HPDE6-E6E7 (cell line): ENCODE data around the gene ITPR2.
"Not testable (repeated sequence)": the region's sequence is repeated elsewhere in the genome, so short reads cannot be mapped to it uniquely, and the experiment has no call there.

Source experiments
- DNase-seq: peaks from one replicate; pipeline ENCODE4 v3.0.0; 2011; ENCODE audit warnings: missing footprints; ENCODE audit errors: extremely low spot score

ITPR2 gene

DNA sequence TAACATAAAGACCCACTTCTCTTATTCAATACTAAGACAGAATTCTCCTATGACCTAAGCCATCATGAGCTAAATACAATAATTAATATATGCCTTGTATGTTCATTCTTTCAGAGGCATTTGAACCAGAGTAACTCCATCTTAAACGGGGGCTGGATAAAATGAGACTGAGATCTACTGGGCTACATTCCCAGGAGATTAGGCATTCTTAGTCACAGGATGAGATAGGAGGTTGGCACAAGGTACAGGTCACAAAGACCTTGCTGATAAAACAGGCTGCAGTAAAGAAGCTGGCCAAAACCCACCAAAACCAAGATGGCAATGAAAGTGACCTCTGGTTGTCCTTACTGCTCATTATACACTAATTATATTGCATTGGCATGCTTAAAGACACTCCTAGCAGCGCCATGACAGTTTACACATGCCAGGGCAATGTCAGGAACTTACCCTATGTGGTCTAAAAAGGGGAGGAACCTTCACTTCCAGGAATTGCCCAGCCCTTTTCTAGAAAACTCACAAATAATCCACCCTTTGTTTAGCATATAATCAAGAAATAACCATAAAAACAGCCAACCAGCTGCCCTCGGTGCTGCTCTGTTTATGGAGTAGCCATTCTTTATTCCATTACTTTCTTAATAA lies 376.9 kb downstream of the ITPR2 start:
- DNase-seq, result no peak

DNA sequence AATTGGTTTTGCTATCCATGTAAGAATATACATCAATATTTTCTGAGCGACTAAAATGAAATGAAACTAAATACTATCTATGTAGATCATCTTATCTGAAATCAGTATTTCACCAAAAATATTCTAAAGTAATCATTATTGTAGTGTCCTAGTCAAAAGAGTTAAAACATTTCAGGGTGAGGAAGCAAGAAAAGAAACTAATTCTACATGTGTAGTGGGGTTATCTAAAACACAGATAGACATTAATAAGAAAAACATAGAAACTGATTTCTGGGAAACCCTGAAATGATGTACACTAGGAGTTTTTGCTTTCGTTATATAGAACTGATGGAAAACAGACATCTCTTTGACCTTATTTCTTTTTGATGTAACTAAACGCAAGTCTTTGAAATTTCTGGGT lies 379.7 kb downstream of the ITPR2 start:
- DNase-seq, result no peak

DNA sequence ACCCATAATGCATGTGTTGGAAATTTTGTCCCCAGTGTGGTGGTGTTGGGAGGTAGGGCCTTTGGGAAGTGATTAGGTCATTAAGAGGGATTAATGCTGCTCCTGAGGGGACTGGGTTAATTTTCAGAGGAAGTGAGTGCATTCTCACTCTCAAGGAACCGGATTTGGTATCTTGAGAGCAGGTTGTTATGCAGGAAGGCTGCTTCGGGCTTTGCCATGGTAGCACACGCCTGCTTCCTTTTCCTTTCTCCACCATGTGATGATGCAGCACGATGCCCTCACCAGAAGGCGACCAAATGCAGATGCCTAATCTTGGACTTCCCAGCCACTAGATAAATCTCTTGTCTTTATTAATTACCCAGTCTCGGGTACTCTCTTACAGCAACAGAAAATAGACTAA lies 380.5 kb downstream of the ITPR2 start:
- DNase-seq, result no peak

DNA sequence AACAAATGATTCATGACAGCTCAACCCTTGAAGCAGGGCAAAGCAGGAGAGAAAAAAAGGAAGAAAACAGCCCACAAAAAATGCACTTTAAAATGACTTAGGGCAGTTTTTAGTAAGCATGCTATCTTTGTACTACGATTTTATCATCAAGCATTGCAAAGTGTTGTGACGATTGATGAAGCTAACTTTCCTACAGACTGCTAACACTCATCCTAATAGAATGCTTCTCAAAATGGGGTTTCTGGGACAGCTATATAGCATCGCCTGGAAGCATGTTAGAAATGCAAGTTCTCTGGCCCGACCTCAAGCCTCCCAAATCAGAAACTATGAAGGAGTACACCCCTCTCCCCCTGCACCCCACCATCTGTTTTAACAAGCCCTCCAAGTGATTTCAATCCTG lies 381.2 kb downstream of the ITPR2 start:
- no peak for DNase-seq

DNA sequence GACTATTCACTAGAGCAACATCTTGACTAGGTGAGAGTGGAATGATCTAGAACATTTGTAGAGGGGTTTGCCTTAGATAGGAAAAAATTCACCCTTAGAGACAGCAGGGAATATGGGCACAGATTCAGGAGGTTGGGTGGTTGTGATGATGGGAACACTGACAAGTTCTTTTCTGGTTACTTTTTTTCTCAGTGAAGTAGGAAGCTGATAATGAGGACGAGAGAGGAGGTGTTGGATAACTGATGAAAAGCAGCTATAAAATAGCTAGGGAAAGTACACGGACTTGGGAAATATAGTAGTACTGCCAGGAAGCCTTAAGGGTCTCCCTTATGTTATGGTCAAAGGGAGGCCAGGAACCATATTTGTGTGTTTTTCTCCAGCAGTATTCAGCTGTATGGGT lies 387.1 kb downstream of the ITPR2 start:
- no peak for DNase-seq

DNA sequence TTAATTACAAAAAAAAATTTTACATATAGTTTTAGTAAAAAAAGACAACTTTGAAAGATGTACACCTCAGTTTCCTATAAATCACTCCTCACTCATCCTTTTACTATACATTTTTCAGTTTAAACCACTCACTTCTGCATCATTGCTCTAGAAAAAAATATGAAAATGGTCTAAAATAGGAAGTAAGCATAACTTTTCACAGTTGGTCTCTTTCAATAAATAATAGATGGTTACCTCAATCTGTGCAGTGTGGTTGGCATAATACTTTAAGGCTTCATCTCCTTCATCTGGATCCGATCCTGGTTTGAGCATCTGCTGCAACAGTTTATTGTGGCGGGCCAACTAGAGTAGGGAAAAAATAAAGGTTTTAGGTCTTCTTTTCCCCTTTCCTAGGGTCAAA lies 389.7 kb downstream of the ITPR2 start:
- DNase-seq, result no peak

DNA sequence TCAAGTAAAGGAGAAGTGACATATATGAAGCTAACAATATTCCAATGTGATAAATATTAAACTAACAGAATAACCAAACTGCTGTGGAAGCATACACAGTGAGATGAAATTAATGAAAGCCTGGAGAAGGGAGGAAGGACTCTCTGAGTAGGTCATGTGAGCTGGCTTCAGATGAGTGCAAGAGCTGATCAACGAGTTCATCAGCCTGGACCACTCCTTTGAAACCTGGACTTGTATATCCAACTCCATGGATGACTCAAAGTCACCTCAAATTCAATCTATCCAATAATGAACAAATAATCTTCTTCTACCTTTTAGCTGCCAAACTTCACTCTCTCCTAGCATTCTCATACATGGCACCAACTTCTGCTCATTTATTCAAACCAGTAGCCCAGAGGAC lies 391.6 kb downstream of the ITPR2 start:
- DNase-seq, result no peak

DNA sequence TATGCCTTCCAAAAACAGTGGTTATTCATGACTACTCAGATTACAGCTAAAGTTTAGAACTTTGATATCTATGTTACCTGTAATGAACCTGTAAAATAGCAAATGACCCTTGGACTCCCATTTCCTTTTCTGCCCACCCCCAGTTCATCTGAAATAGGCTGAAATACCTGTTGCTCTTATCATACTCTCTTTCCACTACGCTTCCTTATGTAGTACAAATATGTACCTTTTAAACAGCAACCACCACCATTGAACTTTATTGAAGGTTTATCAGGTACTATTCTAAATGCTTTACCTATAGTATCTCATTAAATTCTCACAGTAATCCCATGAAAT lies 398.0 kb downstream of the ITPR2 start:
- DNase-seq, result no peak

DNA sequence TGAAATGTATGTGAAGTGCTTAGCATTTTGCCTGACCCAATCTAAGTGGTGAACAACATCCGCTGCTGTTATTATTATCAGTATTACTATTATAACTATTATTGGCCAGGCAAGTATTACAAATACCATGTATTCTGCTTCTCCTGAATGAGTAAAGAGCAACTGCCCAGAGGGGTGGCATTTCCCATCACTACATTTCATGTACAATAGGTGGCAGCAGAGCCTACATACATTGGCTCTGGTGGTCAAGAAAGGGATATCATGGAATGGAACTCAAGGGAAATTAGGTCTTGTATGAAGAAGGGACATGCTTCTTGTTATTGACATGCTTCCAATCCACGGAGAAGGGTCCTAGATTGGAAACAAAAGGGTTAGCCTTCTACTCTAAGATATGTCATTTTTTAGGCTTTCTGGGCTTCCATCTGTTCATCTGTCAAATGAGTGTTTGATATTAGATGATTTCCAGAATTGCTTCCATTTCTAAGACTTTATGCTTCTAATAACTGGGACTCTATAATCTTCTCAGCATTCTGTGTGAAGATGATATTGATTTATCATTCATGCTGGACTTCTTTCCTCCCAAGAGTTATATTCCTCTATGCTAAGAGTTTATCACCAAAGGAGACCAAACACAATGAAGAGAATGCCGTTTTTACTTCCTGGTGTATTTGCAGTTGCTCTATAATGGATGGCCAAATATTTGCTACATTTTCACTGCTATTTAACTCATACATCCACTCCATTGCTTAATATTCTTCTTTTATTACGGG lies 398.5 kb downstream of the ITPR2 start:
- DNase-seq, result peak; percentile 60

DNA sequence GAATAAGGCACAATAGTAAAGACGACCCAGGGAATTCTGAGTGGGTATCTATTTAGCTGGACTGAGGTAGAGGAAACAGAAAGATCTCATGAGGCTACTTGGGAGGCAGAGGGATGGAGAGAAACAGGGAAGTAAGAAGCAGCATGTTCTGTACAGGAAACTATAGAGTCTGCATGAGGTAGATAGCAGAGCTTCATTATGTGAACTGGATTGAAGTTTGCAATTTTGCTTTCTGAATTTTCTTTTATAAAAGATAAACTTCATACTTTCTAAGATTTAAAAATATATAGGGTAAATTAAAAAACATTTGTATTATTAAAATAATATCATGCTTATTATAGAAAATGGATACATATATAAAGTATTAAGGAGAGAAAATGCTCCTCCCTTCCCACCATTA lies 399.3 kb downstream of the ITPR2 start:
- not testable (repeated sequence) for DNase-seq

DNA sequence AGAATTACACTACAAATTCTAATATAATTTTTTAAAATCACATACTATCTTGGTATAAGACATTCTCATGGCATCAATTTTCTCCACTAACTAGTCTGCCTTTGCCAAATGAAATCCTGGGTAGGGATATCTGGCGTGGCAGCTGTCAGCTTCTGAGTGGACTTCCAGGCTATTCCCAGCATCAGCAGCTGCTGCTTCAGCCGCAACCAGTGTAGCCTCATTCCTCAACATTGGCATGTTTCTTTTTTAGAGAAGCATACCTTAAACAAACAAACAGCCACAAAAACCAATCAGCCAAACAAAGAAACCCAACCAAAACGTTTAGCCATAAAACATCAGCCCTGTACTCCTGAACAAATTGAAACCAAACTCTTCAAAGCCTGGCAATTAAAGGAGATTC lies 401.8 kb downstream of the ITPR2 start:
- DNase-seq, result no peak

DNA sequence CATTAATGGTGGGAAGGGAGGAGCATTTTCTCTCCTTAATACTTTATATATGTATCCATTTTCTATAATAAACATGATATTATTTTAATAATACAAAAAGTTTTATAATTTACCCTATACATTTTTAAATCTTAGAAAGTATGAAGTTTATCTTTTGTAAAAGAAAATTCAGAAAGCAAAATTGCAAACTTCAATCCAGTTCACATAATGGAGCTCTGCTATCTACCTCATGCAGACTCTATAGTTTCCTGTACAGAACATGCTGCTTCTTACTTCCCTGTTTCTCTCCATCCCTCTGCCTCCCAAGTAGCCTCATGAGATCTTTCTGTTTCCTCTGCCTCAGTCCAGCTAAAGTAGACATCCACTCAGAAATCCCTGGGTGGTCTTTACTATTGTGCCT lies 402.4 kb downstream of the ITPR2 start:
- DNase-seq, result not testable (repeated sequence)

DNA sequence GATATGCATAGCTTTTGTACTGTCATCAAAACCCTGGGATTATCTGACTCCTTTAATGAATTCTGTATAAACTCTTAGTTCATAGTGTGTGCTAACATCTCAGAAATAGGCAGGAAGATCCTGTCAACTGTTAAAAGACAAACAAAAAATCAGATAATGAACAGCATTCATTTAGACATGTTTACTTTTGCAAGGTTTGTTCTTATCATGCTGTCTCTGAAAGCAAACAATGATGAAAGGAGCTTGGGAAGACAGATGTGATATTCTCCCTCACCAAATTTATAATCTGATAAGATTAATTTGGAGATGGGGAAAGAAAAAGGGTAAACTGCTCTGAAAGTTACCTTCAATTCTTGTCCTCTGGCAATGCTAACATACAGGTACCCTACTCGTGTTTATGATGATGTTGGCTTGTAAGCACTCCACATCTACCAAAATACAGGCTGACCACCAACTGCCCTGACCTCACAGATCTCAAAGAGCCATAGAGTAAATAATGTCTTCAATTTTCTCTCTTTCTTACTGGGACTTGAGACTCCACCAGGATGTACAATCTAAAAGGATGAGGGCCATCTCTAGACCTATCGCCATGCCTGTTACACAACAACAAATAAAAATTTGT lies 403.8 kb downstream of the ITPR2 start:
- DNase-seq, result no peak

DNA sequence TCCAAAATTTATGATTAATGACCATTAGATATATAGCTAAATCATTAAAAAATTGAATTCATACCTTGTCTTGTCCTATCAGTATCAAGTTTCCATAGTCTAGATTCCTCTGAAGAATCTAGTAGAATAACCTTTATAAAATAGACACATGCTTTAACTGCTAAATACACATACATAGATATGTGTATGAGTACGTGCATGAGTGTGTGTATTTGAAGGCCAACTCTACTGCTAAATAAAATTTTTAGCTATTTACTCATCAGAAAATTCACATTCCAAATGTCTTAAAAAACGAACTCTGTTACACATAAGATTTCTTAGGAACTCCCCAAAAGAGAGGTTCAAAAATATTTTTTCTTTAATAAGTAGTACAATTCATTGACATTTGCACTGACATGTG lies 404.6 kb downstream of the ITPR2 start:
- DNase-seq, result no peak

DNA sequence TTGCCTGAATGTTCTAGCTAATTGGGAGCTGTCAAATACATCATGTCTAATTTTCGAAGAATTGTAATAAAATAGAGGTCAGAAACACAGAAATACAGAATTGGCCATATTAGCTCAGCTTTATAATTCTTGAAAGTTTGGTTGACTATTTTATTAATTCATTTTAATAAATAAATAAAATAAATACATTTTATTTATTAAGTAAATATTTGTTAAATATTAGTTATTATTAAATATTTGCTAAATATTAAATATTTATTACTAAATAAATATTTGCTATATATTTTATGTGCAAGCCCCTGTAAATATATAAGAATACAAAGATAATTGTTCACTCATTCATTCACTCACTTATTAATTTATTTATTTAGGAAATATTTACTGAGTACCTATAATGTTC lies 406.3 kb downstream of the ITPR2 start:
- DNase-seq, result no peak

DNA sequence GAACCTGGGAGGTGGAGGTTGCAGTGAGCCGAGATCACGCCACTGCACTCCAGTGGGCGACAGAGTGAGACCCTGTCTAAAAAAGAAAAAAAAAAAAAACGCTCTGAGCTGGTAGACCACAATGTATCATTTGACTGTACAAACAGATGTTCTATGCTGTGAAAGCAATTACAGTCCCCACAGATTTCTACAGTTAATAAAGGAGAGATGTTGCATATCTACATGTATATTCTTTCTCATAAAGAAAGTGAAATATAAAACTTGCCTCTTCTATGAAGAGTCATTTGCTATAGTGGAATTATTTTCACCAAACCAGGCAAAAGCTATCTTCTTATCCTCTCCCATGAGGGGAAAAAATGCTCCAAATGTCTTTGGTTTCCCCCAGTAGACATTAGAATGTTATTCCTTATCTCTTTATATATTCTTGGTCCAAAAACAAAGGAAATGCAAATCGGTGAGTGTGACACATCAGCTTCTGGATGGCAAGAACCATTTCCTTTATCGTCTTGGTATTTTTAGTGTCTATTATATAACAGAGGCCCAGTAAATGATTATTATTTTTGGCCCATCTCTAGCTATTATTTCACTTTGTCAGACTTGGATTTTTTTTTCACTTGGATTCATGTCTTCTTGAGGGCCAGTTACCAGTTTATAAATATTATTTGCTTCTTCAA lies 407.3 kb downstream of the ITPR2 start:
- no peak for DNase-seq

DNA sequence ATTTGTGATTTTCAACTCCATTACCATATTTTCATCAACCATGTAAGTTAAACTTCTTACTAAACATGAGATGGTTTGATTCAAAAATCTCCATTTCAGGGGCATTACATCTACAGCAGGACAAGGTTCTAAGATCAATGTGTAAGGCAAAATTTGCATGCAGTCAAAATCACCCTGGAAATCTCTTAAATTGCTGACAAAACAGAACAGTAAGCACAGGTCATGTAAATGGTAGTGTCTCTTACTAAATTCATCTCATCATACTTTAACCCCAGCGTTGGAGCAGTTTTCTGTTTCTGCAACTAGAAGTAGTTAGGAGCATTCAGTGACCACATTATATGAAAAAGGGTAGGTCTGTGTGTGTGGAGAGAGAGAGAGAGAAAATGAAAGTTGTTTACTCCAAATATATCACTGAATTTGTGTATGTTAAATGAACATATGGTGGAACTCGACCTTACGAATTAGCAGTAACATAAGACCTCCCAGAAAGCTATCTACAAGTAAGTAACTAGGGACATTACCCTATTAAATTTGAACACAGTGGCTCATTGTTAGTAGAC lies 410.1 kb downstream of the ITPR2 start:
- DNase-seq, result no peak

DNA sequence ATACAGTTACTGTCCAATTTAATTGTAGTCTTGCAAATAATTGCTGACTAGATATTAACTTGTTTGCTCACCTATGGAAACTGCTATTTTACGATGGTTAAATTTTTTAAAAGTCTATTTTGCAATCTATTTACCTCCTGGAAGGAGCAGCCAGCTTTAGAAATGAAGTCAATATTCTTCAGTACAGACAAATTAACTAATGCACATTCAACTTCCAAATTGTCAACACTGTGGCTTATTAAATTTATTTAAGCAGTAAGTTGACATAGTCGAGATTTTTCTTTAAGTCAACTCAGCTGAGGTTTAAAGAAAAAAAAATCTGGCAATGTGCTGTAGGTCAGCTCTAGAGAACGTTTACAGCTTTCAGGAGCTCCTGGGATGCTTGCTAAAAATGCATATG lies 416.4 kb downstream of the ITPR2 start:
- no peak for DNase-seq

DNA sequence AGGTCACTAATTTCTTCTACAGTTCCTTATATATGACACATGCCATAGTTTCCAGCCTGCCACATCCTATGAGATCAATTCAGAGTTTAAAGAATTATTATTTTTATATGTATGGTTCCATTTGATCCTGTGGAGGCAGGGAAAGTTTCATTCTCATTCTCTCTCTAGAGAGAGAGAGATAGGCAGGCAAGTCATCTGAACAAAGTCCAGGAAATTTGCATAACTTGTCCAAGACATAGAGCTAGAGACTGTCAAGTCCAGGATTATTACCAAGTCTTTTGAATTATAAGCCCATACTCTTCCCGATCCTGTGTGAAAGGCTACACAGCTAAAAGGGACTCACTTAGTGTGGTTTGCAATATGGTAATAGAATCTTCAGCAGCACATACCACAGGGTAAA lies 422.3 kb downstream of the ITPR2 start:
- DNase-seq, result no peak

DNA sequence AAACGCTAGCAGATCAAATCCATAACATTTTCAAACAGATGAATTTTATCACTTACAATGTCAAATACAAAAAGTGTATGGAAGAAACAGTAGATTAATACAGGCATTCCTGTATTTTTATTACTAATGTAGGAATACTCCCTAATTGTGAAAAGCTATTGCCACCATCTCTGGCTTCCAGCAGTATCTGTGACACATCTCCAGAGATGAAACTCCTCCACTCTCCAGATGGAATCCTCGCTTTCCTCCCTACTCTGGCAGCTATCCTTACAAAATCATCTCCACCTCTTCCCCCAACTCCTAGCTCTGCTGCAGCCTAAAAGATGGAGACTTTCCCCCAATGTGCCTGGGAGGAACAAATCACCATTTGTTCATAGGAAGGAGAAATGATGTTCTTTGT lies 426.2 kb downstream of the ITPR2 start:
- no peak for DNase-seq

DNA sequence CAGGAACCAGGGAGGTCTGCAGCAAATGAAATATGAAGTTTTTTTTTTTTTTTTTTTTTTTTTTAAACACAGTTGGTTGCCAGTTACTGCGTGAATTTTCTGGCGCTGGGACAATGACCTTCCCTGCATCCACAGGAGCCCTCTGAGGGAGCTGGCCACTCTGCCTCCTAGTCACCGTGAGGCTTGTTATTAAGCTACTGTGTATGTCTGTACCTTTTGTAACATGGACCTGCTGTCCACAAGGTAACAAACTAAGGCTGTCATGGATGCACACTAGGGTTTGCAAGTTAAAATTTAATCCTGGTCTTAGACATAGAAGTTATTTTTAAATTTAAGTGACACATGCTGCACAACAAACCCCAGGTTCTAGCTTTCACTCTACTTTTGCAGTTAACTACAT lies 426.6 kb downstream of the ITPR2 start:
- DNase-seq, result no peak

DNA sequence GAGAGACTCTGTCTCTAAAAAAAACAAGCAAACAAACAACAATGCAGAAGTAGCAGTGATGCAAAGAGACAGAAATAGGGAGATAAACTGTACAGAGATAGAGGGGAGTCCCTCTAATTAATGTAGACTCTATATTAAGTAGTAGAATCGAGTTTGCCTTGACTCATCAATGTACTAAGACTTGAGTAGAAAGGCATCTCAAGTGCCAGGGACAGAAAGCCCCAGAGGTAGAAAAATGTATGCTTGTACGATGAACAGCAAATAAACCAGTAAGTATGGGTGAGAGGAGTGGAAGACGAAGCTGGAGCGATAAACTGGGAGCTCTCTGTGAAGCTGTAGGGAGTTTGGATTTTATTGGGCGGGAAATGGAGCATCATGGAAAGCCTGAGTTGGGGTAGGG lies 429.4 kb downstream of the ITPR2 start:
- no peak for DNase-seq

DNA sequence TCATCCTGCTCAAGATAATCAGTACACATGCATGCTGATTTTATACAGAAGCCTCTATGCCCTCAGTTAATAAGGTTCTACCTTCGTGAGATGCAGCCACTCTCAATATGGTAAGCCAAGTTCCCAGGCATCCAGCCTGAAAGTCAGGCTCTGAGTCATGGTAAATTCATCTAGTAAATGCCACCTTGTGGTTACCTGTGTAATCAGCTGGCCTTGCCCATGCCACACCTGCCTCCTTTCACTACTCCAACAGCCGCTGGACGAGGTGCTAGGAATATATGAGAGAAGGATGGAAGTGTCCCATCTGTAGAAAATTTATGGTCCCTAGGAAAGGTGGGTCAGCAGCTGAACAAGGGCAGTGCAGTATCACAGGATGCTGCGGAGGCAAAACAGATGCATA lies 430.3 kb downstream of the ITPR2 start:
- DNase-seq, result peak; percentile 82
